ENCODE measurements around the gene BAZ1A. TPM values are rescaled to one million over a fixed set of nuclear protein-coding genes. Genes with fewer than 3 reads are reported as not detected.
"Not testable (repeated sequence)": the region's sequence is repeated elsewhere in the genome, so short reads cannot be mapped to it uniquely, and the experiment has no call there.

BAZ1A gene
- total and polyA plus RNA-seq, 4 experiments from 2014 or later = 5.6 to 56.4 (median 35.3) TPM

DNA sequence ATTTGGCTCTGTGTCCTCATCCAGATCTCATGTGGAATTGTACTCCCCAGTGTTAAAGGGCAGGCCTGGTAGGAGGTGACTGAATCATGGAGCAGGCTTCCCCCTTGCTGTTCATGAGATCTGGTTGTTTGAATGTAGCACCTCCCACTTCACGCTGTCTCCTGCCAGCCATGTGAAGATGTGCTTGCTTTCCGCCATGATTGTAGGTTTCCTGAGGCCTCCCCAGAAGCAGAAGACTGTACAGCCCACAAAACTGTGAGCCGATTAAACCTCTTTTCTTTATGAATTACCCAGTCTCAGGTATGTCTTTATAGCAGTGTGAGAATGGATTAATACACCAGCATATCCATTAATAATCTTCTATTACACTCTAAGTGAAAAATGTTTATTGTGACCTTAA is 70.2 kb downstream of the BAZ1A start:
- no peak overlapping the region for H3K27ac ChIP-seq (ENCODE audit: low read depth, low read length)
- intact Hi-C loops (cut with micrococcal nuclease) = loop anchor here (10.0 kb wide), 1 partner anchor 70 kb away; the partner anchor contains the start of gene BAZ1A
- Mint-ChIP-seq H3K4me1 (peaks cover 0 to 5% (median 3%) of the 10 kb centered on the region in 4 donors), H3K27me3 (no peaks in the 10 kb centered on the region), H3K9me3 (peaks cover 0 to 7% (median 3%) of the 10 kb centered on the region in 8 donors), H3K36me3 (peaks cover 63% of the 10 kb centered on the region in 2 donors), H3K4me3 (no peak overlapping the region), H3K27ac (peak overlapping the region in 2 of 7 donors; percentile 10 to 29)
- H3K4me3 ChIP-seq (ENCODE audit: low read length in 2 of 2) = no peak overlapping the region
- H3K27me3 ChIP-seq (ENCODE audit: insufficient read depth, low read length) = no peaks in the 10 kb centered on the region
- no peak for DNase-seq
- peaks cover 25% of the 10 kb centered on the region for H3K36me3 ChIP-seq (ENCODE audit: insufficient read depth, low read length)
- H3K4me1 ChIP-seq (ENCODE audit: insufficient read depth, low read length) = no peaks in the 10 kb centered on the region
- POLR2A ChIA-PET (ENCODE audit: partially characterized antibody) = no interaction called here
- H3K9me3 ChIP-seq (ENCODE audit: control insufficient read depth in 1 of 2, low read length in 2 of 2) = no peaks in the 10 kb centered on the region
- CTCF ChIA-PET (ENCODE audit: partially characterized antibody) = no interaction called here

DNA sequence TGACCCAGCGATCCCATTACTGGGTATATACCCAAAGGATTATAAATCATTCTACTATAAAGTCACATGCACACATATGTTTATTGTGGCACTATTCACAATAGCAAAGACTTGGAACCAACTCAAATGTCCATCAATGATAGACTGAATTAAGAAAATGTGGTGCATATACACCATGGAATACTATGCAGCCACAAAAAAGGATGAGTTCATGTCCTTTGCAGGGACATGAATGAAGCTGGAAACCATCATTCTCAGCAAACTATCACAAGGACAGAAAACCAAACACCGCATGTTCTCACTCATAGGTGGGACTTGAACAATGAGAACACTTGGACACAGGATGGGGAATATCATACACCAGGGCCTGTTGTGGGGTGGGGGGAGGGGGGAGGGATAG is 76.3 kb downstream of the BAZ1A start:
- H3K27ac ChIP-seq (ENCODE audit: low read depth, low read length); H3K9me3 Mint-ChIP-seq; DNase-seq; H3K27ac Mint-ChIP-seq; POLR2A ChIA-PET (ENCODE audit: partially characterized antibody); H3K27me3 Mint-ChIP-seq; H3K9me3 ChIP-seq (ENCODE audit: control insufficient read depth in 1 of 2, low read length in 2 of 2); H3K4me3 ChIP-seq (ENCODE audit: low read length in 2 of 2); intact Hi-C loops (cut with micrococcal nuclease); H3K4me3 Mint-ChIP-seq; H3K4me1 ChIP-seq (ENCODE audit: insufficient read depth, low read length); H3K27me3 ChIP-seq (ENCODE audit: insufficient read depth, low read length); CTCF ChIA-PET (ENCODE audit: partially characterized antibody): not testable (repeated sequence)
- Mint-ChIP-seq H3K36me3 (peaks cover 61 to 73% of the 10 kb centered on the region in 2 donors), H3K4me1 (peaks cover 0 to 11% (median 3%) of the 10 kb centered on the region in 4 donors)
- H3K36me3 ChIP-seq (ENCODE audit: insufficient read depth, low read length) = peaks cover 15% of the 10 kb centered on the region

DNA sequence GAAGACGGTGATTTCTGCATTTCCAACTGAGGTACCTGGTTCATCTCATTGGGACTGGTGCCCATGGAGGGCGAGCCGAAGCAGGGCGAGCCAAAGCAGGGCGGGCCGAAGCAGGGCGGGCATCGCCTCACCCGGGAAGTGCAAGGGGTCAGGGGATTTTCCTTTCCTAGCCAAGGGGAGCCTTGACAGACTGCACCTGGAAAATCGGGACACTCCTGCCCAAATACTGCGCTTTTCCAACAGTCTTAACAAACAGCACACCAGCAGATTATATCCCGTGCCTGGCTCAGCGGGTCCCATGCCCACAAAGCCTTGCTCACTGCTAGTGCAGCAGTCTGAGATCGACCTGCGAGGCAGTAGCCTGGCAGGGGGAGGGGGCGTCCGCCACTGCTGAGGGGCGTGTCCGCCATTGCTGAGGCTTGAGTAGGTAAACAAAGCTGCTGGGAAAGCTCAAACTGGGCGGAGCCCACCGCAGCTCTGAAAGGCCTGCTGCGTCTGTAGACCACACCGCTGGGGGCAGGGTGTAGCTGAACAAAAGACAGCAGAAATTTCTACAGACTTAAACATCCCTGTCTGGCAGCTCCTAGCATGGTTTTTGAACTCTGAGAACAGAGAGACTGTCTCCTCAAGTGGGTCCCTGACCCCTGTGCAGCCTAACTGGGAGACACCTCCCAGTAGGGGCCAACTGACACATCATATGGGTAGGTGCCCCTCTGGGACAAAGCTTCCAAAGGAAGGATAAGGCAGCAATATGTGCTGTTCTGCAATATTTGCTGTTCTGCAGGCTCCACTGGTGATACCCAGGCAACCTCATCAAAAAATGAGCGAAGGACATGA is 77.2 kb downstream of the BAZ1A start:
- Histone ChIP-seq H3K9me3 (ENCODE audit: control insufficient read depth in 1 of 2, low read length in 2 of 2) (no peaks in the 10 kb centered on the region), H3K36me3 (ENCODE audit: insufficient read depth, low read length) (peaks cover 15% of the 10 kb centered on the region), H3K4me3 (ENCODE audit: low read length in 2 of 2) (no peak overlapping the region), H3K4me1 (ENCODE audit: insufficient read depth, low read length) (no peaks in the 10 kb centered on the region), H3K27me3 (ENCODE audit: insufficient read depth, low read length) (no peaks in the 10 kb centered on the region), H3K27ac (ENCODE audit: low read depth, low read length) (no peak overlapping the region)
- Mint-ChIP-seq H3K4me3 (no peak overlapping the region), H3K4me1 (peaks cover 0 to 11% (median 3%) of the 10 kb centered on the region in 4 donors), H3K27me3 (no peaks in the 10 kb centered on the region), H3K27ac (peak overlapping the region in 2 of 7 donors; percentile 17 to 52), H3K9me3 (peaks cover 0 to 2% (median 0%) of the 10 kb centered on the region in 8 donors), H3K36me3 (peaks cover 57 to 73% of the 10 kb centered on the region in 2 donors)
- POLR2A ChIA-PET (ENCODE audit: partially characterized antibody) = no interaction called here
- intact Hi-C loops (cut with micrococcal nuclease) = no loop called here
- peak in 2 of 5 donors; percentile 9 to 12 for DNase-seq
- CTCF ChIA-PET (ENCODE audit: partially characterized antibody) = no interaction called here

DNA sequence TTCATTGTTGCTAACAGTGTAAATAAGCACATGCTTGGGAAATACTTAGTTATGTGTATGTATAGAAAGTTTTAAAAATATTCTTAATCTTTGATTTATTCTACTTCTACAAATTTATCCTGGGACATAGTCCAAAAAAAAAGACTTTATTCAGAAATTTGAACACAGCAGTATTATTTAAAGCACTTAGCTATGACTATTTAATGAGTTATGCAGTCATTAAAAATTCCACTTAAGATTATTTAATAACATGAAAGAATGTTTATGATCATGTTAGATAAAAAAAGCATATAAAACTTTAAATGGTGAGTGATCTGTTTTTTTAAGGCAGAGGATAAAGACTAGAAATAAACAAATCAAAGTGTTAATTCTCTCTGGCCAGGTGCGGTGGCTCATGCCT is 78.3 kb downstream of the BAZ1A start:
- peaks cover 0 to 6% (median under 1%) of the 10 kb centered on the region in 4 donors for H3K4me1 Mint-ChIP-seq
- peaks cover 19% of the 10 kb centered on the region for H3K36me3 ChIP-seq (ENCODE audit: insufficient read depth, low read length)

DNA sequence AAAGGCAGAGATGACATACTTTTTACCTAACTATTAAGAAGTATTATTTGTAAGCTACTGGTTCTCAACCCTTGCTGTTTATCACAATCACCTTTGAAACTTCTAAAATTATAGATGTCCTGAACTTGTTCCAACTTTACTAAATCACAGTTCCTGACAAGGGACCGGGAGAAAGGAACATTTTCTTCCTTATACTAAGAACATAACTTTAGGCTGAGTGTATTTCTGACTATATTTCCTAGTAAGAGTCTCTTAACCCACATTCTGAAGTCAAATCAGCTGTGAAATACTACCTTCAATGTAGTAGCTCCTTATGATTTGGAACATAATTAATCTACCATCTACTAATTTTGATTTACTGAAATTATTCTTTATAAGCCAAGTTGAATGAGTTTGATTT is 80.2 kb downstream of the BAZ1A start:
- ChIA-PET CTCF (ENCODE audit: partially characterized antibody) (interaction anchor here (1.3 kb wide), 1 partner anchor 28 kb away, joined by 3 read pairs; no protein-coding TSS in a partner anchor), POLR2A (ENCODE audit: partially characterized antibody) (no interaction called here)
- H3K36me3 ChIP-seq (ENCODE audit: insufficient read depth, low read length) = peaks cover 20% of the 10 kb centered on the region
- no peak overlapping the region for H3K4me3 ChIP-seq (ENCODE audit: low read length in 2 of 2)
- Mint-ChIP-seq H3K9me3 (peaks cover 0 to 2% (median 0%) of the 10 kb centered on the region in 8 donors), H3K4me3 (no peak overlapping the region), H3K4me1 (peaks cover 0 to 6% (median 2%) of the 10 kb centered on the region in 4 donors), H3K27me3 (no peaks in the 10 kb centered on the region), H3K27ac (peak overlapping the region in 3 of 7 donors; percentile 35 to 65 (median 42)), H3K36me3 (peaks cover 45 to 67% of the 10 kb centered on the region in 2 donors)
- no peaks in the 10 kb centered on the region for H3K9me3 ChIP-seq (ENCODE audit: control insufficient read depth in 1 of 2, low read length in 2 of 2)
- intact Hi-C loops (cut with micrococcal nuclease) = no loop called here
- H3K4me1 ChIP-seq (ENCODE audit: insufficient read depth, low read length) = no peaks in the 10 kb centered on the region
- no peak for DNase-seq
- no peaks in the 10 kb centered on the region for H3K27me3 ChIP-seq (ENCODE audit: insufficient read depth, low read length)
- H3K27ac ChIP-seq (ENCODE audit: low read depth, low read length) = no peak overlapping the region

More for the DNA sequence above, 78.3 kb downstream of the BAZ1A start:
- peaks cover 50 to 69% of the 10 kb centered on the region in 2 donors for H3K36me3 Mint-ChIP-seq
- ChIA-PET CTCF (ENCODE audit: partially characterized antibody) (no interaction called here), POLR2A (ENCODE audit: partially characterized antibody) (no interaction called here)
- no peak overlapping the region for H3K27ac Mint-ChIP-seq
- Histone ChIP-seq H3K4me1 (ENCODE audit: insufficient read depth, low read length) (no peaks in the 10 kb centered on the region), H3K27ac (ENCODE audit: low read depth, low read length) (no peak overlapping the region), H3K27me3 (ENCODE audit: insufficient read depth, low read length) (no peaks in the 10 kb centered on the region), H3K9me3 (ENCODE audit: control insufficient read depth in 1 of 2, low read length in 2 of 2) (no peaks in the 10 kb centered on the region), H3K4me3 (ENCODE audit: low read length in 2 of 2) (no peak overlapping the region)
- intact Hi-C loops (cut with micrococcal nuclease) = no loop called here
- H3K9me3 Mint-ChIP-seq = peaks cover 0 to 2% (median 0%) of the 10 kb centered on the region in 8 donors
- no peak for DNase-seq
- no peaks in the 10 kb centered on the region for H3K27me3 Mint-ChIP-seq
- H3K4me3 Mint-ChIP-seq = no peak overlapping the region

DNA sequence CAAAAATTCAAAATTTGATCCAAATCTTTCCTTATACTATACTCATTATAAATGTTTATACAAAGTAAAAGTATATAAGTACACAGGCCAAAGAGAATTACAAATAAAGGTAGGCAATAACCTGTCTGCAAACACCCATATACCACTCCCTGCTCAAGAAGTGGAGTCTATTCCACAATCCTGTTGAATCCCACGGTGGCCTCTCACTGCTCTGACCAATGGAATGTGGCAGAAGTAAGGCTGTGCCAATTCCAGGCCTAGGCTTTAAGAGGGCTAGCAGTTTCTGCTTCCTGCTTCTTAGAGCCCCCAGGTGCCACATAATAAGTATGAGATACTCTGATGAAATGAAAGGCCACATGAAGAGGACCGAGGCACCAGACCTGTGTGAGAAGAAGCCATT is 80.9 kb downstream of the BAZ1A start:
- peaks cover 20% of the 10 kb centered on the region for H3K36me3 ChIP-seq (ENCODE audit: insufficient read depth, low read length)
- no peaks in the 10 kb centered on the region for H3K9me3 ChIP-seq (ENCODE audit: control insufficient read depth in 1 of 2, low read length in 2 of 2)
- no peak overlapping the region for H3K27ac ChIP-seq (ENCODE audit: low read depth, low read length)
- Mint-ChIP-seq H3K27ac (peak overlapping the region in 4 of 7 donors; percentile 14 to 65 (median 47)), H3K4me3 (no peak overlapping the region), H3K36me3 (peaks cover 42 to 66% of the 10 kb centered on the region in 2 donors), H3K27me3 (no peaks in the 10 kb centered on the region), H3K4me1 (peaks cover 0 to 6% (median 3%) of the 10 kb centered on the region in 4 donors), H3K9me3 (no peaks in the 10 kb centered on the region)
- CTCF ChIA-PET (ENCODE audit: partially characterized antibody) = no interaction called here
- no peaks in the 10 kb centered on the region for H3K27me3 ChIP-seq (ENCODE audit: insufficient read depth, low read length)
- POLR2A ChIA-PET (ENCODE audit: partially characterized antibody) = no interaction called here
- no peaks in the 10 kb centered on the region for H3K4me1 ChIP-seq (ENCODE audit: insufficient read depth, low read length)
- H3K4me3 ChIP-seq (ENCODE audit: low read length in 2 of 2) = no peak overlapping the region
- intact Hi-C loops (cut with micrococcal nuclease) = no loop called here
- DNase-seq = no peak

DNA sequence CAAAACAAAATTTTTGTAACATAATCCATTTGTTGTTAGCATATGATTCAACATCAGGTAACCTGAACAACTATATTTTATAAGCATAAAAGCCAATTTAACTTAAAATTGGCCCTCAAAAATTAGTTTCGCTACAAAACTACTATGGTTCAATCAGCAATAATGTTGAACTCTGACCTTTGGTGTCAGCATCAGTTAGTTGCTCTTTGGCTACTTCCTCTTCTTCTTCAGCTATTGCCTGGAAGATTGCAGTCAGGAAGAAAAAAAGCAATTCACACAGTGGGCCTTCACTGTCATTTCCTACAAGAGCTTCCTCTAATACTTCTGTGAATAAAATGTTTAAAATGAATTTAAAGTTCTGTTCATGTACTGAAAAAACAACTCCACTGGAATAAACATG is 82.6 kb downstream of the BAZ1A start:
- Mint-ChIP-seq H3K4me1 (peaks cover 0 to 3% (median 1%) of the 10 kb centered on the region in 4 donors), H3K27ac (no peak overlapping the region), H3K9me3 (no peaks in the 10 kb centered on the region), H3K27me3 (no peaks in the 10 kb centered on the region), H3K36me3 (peaks cover 32 to 60% of the 10 kb centered on the region in 2 donors), H3K4me3 (no peak overlapping the region)
- intact Hi-C loops (cut with micrococcal nuclease) = no loop called here
- no peak for DNase-seq
- H3K27me3 ChIP-seq (ENCODE audit: insufficient read depth, low read length) = no peaks in the 10 kb centered on the region
- H3K4me1 ChIP-seq (ENCODE audit: insufficient read depth, low read length) = no peaks in the 10 kb centered on the region
- peaks cover 20% of the 10 kb centered on the region for H3K36me3 ChIP-seq (ENCODE audit: insufficient read depth, low read length)
- no peak overlapping the region for H3K4me3 ChIP-seq (ENCODE audit: low read length in 2 of 2)
- no peaks in the 10 kb centered on the region for H3K9me3 ChIP-seq (ENCODE audit: control insufficient read depth in 1 of 2, low read length in 2 of 2)
- H3K27ac ChIP-seq (ENCODE audit: low read depth, low read length) = no peak overlapping the region
- ChIA-PET CTCF (ENCODE audit: partially characterized antibody) (no interaction called here), POLR2A (ENCODE audit: partially characterized antibody) (no interaction called here)

Data from CD4-positive, alpha-beta memory T cell (primary cell).